WI38 (cell line): ENCODE data around the gene ABHD12.

Experiments used
- H3K4me3 ChIP-seq: 2 replicates; pipeline ENCODE4 v1.5.1; 2011; ENCODE audit warnings: low read depth, mild to moderate bottlenecking, control low read depth, low read length
- TF ChIP-seq, protein P1 (sequence below): IDR thresholded peaks from 2 replicates; pipeline ENCODE4 v1.5.1; 2012; ENCODE audit warnings: low read depth, mild to moderate bottlenecking, control low read depth, low read length

ABHD12 gene

DNA sequence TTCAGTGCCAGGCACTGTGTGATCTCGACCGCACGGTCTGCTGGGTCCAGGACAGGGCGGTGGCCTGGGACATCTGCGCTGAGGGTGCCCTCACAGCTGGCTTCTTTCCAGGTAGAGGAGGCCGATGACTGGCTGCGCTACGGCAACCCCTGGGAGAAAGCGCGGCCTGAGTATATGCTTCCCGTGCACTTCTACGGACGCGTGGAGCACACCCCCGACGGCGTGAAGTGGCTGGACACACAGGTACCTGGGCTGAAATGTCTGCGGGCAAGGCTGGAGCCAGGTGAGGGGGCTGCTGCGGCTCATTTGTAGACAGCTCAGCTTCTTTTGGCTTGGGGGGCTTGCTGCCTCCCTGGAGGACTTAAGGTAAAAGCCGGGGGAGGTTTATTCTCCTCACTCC lies 116.2 kb downstream of the ABHD12 start:
- TF ChIP-seq, protein P1, sequence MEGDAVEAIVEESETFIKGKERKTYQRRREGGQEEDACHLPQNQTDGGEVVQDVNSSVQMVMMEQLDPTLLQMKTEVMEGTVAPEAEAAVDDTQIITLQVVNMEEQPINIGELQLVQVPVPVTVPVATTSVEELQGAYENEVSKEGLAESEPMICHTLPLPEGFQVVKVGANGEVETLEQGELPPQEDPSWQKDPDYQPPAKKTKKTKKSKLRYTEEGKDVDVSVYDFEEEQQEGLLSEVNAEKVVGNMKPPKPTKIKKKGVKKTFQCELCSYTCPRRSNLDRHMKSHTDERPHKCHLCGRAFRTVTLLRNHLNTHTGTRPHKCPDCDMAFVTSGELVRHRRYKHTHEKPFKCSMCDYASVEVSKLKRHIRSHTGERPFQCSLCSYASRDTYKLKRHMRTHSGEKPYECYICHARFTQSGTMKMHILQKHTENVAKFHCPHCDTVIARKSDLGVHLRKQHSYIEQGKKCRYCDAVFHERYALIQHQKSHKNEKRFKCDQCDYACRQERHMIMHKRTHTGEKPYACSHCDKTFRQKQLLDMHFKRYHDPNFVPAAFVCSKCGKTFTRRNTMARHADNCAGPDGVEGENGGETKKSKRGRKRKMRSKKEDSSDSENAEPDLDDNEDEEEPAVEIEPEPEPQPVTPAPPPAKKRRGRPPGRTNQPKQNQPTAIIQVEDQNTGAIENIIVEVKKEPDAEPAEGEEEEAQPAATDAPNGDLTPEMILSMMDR, result no peak
- H3K4me3 ChIP-seq, result no peak overlapping the region

DNA sequence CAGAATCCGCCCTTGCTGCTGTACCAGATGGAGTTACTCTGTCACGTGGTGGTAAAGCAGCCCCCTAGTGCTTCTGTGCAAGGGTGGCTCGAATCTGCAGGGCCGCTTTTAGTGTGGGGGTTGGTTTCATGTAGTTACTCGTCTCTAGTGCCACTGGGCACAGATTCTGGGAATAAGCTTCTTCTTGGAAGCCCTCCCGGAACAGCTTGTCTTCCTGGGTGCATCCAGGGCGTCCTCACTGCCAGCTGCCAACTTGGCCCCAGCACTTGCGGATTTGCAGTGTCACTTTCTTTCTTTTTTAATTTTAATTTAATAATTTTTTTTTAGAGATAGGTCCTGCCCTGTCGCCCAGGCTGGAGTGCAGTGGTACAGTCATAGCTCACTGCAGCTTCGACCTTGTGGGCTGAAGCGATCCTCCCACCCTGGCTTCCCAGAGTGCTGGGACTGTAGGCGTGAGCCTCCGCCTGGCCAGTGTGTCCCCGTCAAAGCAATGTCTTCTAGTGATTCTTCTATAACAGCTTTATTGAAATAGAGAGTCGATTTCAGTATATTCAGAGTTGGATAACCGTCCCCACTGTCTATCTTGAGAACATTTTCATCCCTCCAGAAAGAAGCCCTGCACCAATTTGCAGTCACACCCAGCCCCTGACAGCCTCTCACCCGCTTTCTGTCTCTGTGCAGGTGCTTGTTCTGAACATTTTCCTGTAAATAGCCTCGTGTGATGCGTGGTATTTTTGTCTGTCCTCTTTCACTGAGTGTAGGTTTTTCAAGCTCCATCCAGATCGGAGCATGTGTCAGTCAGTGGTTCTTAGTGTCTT lies 116.9 kb downstream of the ABHD12 start:
- H3K4me3 ChIP-seq, result no peak overlapping the region
- TF ChIP-seq, protein P1, result no peak

DNA sequence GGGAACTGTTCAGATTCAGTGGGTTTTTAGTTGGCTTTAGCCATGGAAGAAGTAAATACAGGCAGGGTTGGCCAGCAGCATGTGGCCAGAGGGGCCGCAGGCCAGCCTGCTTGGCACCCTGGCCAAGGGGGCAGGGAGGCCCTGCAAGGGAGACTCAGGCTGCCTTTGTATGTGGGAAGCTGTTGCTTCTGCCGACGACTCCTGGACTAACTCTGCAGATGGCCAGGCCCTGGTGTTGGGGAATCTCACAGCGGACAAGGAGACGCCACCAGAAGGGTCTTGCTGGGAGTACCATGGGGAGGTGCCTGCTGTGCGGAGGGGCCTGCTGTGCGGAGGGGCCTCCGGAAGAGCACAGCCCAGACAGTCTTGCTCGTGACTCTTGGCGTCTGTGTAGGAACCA lies 117.6 kb downstream of the ABHD12 start:
- TF ChIP-seq, protein P1, result no peak

DNA sequence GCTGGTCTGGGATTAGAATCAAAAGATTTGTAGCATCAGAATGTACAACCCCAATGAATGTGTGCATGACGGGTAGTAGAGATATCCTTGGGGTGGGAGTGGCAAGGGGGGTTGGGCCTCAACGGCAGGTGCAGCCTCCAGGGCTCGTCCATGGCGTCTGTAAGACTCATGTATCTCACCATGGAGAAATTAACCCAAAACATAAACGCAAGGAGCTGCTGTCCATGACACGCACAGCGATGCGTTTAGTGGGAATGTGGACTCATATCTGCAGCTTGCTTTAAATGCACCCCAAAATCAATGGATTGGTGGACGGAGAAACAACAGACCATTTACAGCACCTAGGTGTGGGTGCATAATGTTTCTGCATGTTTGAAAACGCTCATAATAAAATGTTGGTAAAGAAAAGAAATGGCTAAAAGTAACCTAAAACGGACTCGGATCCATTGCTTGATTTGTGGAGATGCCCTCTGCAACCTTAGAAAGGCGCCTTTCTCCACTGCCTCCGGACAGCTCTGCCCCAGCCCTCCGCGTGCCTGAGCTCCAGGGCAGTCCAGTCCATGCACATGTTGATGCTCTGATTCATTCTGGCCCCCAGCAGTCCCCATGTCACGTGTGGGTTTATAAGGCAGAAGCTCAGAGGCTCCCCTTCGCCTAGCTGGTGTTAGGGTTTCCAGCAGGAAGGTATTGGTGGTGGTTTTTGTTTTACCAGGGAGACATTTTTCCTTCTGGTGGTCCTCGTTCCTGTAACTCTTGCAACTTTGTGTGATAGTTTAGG lies 118.2 kb downstream of the ABHD12 start:
- no peak overlapping the region for H3K4me3 ChIP-seq
- TF ChIP-seq, protein P1, result no peak

More for the DNA sequence above, 117.6 kb downstream of the ABHD12 start:
- H3K4me3 ChIP-seq, result no peak overlapping the region

DNA sequence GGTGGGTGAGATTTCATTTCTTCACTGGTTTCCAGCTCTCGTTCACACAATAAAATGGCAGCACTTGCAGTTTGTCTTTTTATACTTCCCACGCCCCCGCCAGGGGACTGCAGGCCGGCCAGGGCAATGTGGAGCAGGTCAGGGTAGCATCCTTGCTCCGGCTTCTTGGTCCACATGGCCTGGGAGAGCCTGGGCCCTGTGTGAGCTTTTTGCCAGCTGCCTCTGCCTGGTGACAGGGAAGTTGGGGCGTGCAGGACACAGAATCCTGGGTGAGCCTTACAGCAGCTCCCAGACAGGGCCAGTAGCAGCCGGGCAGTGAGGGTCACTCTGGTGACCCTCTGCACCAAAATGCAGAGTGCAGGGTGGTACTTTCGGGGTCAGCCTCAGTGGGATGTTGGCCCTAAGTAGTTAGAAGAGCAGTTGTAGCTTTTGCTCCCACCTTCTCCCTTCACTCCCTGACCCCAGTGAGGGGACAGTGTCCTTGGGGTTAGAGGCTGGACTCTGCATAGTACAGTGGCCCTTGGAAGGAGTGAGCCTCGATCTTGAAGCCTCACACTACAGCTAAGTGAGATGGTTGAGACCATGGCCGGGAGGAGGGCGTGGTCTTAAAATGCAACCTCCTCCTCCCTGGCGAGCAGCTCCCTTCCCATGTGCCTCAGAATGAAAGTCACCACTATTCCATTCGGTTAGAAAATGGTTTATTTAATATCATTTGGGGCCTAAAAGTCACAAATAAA lies 119.0 kb downstream of the ABHD12 start:
- TF ChIP-seq, protein P1, result no peak
- no peak overlapping the region for H3K4me3 ChIP-seq

DNA sequence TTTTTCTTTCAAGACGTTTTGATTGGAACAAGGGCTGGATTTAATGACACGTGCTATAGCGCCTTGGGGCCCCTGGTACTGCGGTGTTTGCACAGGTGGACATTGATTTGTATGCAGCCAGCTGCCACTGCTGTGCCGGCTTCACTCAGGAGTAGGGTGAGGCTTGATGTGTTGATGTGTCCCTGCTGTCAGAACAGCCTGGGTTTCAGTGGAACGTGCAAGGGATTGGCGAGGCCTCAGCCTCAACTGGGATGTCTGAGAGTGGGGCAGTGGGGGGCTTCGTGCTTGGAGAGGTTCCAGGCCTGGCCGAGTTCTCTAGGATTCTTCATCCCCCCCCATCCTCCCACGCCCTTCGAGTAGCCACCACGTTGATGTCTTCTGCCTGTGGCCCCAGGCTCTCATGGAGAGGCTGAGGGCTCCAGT lies 119.8 kb downstream of the ABHD12 start:
- TF ChIP-seq, protein P1, result no peak
- no peak overlapping the region for H3K4me3 ChIP-seq
